Activated CD8-positive, alpha-beta memory T cell treated with anti-CD3 and anti-CD28 coated beads for 36 hours (primary cell): ENCODE measurements around the gene GID8. TPM values are rescaled to one million over a fixed set of nuclear protein-coding genes. Genes with fewer than 3 reads are reported as not detected.

Experiments
- CTCF ChIA-PET: fragments of 350-600 bp; sonication (Branson Sonifier 250); formaldehyde crosslinking; loops from one replicate; lab custom pipeline; 2021; ENCODE audit warnings: antibody characterized with exemption; lab: Charles Lee
- POLR2A ChIA-PET: fragments of 350-600 bp; sonication (Branson Sonifier 250); formaldehyde crosslinking; loops from one replicate; lab custom pipeline; 2021; ENCODE audit warnings: antibody characterized with exemption; lab: Charles Lee
- total RNA-seq, 2 experiments: library from RNA; stranded (reverse); gene quantifications; one replicate each; pipeline ENCODE4 v1.2.3, GENCODE V29; 2021

The GID8 gene
- total RNA-seq, 2 experiments from 2014 or later = 44.2 to 45.2 TPM

GRCh38 chr20:62970307-62971210 is 32.6 kb downstream of the GID8 start:
- CTCF ChIA-PET = interaction anchor here (0.9 to 1.0 kb wide), 3 partner anchors 10 to 22 kb away, joined by 3 to 6 read pairs (median 3); no protein-coding TSS in a partner anchor
- POLR2A ChIA-PET = no interaction called here

- ChIA-PET POLR2A (no interaction called here), CTCF (interaction anchor here (1.0 kb wide), 2 partner anchors 9 to 17 kb away, joined by 3 to 6 read pairs; no protein-coding TSS in a partner anchor)
Measured at GRCh38 chr20:62971211-62971949, 33.4 kb downstream of the GID8 start.

GRCh38 chr20:62971950-62972844 is 34.2 kb downstream of the GID8 start:
- CTCF ChIA-PET = interaction anchor here (0.6 to 1.8 kb wide), 15 partner anchors 8 to 104 kb away, joined by 3 to 14 read pairs (median 3); no protein-coding TSS in a partner anchor
- POLR2A ChIA-PET = interaction anchor here (0.5 to 1.0 kb wide), 4 partner anchors 18 to 222 kb away, joined by 3 to 4 read pairs (median 4); no protein-coding TSS in a partner anchor

DNA sequence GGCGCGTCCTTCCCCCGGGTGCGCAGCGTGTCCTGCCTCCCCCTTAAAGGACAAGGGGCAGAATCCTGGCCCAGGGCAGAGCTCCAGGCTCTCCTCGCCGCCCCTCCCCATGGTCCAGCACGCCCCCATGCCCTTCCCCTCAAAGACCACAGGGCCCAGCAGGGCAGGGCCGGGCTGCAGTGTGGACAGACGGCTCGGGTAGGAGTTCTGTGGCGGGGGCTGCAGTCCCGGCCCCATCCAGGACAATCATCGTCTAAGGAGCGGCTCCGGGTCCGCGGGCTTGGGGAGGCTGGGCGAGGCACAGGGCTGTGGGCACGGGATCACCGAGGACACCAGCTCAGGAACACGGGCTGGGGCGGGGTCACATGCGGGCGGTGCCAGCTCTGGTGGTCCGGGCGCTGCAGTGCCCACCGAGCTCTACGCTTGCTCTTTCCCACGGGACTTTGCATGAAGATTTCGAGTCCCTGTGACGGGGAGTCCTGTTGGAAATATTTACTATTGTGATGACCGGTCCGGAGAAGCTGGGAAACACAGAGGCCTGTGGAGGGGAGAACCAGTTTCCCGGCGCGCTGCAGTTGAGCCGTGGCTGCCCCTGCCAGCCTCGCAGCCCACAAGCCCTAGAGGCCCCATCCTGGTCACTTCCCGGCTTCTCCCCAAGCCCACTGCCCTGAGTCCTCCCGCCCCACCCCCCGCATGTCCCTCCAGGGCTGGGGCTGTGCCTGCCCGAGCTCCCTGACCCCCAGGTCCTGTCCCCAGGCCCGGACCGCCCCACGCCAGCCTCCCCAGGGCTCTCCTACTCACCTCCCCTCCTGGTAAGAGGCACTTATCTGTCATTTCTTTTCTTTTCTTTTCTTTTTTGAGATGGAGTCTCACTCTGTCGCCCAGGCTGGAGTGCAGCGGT is 35.1 kb downstream of the GID8 start:
- ChIA-PET CTCF (interaction anchor here (0.6 to 1.8 kb wide), 14 partner anchors 7 to 103 kb away, joined by 3 to 14 read pairs (median 3); no protein-coding TSS in a partner anchor), POLR2A (interaction anchor here (0.5 to 1.0 kb wide), 4 partner anchors 19 to 221 kb away, joined by 3 to 4 read pairs (median 4); no protein-coding TSS in a partner anchor)

DNA sequence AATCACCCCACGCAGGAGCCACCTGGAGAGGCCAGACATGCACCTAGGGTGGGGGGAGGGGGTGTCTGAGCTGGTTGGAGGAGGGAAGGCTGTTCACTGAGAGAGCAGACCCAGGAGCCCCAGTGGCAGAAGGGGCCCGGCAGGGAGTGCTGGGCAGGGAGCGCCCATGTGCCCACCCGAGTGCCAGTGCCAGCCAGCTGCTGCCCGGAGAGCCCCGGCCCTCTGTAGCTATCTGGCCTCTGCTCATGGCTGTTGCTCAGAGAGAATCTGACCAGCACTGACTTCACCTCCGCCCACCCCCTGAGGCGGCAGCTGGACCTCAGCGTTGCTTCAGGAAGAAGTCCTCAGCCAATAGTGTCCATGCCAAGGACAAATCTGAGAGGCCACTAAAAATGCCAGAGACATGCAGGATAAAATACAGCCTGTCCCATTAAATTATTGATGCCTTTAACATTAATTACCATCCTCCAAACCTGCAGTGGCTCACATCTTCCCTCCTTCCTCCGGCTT is 37.4 kb downstream of the GID8 start:
- ChIA-PET POLR2A (no interaction called here), CTCF (interaction anchor here (0.8 kb wide), 1 partner anchor 75 kb away, joined by 3 read pairs; no protein-coding TSS in a partner anchor)

DNA sequence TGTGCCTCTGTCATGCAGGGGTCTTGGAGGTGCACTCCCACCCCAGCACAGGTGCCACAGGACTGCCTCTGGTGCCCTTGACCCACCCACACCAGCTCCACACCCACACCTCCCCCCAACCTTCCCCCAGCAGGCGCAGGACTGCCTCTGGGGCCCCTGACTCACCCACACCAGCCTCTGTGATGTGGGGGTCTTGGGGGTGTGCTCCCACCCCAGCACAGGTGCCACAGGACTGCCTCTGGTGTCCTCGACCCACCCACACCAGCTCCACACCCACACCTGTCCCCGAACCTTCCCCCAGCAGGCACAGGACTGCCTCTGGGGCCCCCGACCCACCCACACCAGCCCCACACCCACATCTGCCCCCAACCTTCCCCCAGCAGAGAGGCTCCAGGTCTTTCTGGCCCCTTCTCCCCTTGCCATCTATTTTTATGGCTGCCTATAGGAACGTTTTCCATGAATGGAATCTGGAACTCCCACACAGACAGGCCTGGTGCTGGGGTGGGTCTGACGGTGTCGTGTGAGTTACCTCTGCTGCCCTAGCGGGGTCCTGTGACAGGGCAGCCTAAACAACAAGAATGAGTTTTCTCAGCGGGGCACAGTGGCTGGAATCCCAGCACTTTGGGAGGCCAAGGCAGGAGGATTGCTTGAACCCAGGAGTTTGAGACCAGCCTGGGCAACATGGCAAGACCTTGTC is 38.0 kb downstream of the GID8 start:
- CTCF ChIA-PET = interaction anchor here (0.8 to 2.7 kb wide), 2 partner anchors 33 to 76 kb away, joined by 3 to 16 read pairs; no protein-coding TSS in a partner anchor
- POLR2A ChIA-PET = no interaction called here

GRCh38 chr20:62976886-62977285 is 38.9 kb downstream of the GID8 start:
- ChIA-PET POLR2A (no interaction called here), CTCF (interaction anchor here (2.7 kb wide), 1 partner anchor 32 kb away, joined by 16 read pairs; no protein-coding TSS in a partner anchor)

DNA sequence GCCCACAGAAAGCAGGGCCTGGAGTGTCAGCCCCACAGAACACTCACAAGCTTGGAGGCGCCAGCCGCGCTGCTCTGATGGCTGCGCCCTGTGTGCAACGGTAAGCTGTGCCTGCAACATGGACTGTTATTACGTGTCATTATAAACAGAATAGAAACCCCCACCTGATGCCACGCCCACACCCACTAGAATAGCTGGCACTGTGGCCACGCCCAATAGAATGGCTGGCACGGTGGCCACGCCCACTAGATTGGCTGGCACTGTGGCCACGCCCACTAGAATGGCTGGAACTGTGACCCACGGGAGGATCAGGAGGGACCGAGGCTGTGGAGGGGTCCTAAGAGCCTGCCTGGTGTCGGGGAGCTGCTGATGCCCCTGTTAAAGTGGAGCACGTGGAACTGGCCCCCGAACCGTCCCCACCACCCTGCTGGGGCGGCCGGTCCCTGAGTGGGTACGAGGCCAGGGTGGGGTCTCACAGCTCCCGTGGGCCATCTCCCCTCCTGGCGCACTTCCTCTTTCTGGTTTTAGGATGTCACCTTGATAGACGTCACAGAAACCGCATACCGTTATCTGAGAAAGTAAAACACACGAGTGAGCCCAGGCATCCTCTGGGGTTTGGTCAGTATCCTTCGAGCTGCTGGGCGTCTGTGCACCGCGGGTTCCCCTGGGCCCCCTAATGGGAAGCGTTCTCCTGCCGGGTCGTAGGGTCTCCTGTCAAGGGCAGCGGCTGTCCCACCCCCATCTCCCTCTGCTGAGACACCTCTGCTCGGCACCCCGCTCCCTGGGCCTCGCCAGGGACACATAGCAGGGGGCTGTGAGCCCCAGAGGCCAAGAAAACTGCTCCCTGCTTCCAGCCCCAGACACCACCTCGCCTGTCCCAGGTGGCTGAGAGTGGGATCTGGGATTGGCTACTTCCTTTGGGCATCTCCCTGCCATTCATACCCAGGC is 39.9 kb downstream of the GID8 start:
- POLR2A ChIA-PET = no interaction called here
- CTCF ChIA-PET = interaction anchor here (0.8 to 2.7 kb wide), 3 partner anchors 10 to 70 kb away, joined by 3 to 16 read pairs (median 3); no protein-coding TSS in a partner anchor

- POLR2A ChIA-PET = no interaction called here
- CTCF ChIA-PET = interaction anchor here (0.8 to 2.7 kb wide), 3 partner anchors 24 to 71 kb away, joined by 3 to 16 read pairs (median 3); no protein-coding TSS in a partner anchor
Measured at GRCh38 chr20:62978561-62978943, 40.6 kb downstream of the GID8 start.

DNA sequence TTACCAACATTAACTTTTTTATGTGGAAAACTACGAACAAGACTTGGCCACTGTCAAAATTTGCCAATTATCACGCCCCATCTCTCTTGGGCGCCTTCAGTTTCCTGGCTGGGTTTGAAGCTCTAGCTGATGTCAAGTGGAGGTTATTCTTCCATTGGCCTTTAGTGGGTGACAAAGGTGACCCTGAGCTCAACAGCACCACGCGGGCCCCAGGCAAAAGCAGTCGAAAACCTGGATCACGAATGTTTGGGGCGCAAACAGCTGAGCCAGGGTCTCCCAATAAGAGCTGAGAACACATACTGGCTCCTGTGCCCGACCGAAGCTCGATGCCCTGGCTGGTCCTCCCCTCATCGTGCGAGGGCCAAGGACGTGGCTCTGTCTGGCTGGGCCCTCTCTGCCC is 41.4 kb downstream of the GID8 start:
- CTCF ChIA-PET = interaction anchor here (1.4 to 2.1 kb wide), 4 partner anchors 8 to 32 kb away, joined by 3 to 12 read pairs (median 6); no protein-coding TSS in a partner anchor

DNA sequence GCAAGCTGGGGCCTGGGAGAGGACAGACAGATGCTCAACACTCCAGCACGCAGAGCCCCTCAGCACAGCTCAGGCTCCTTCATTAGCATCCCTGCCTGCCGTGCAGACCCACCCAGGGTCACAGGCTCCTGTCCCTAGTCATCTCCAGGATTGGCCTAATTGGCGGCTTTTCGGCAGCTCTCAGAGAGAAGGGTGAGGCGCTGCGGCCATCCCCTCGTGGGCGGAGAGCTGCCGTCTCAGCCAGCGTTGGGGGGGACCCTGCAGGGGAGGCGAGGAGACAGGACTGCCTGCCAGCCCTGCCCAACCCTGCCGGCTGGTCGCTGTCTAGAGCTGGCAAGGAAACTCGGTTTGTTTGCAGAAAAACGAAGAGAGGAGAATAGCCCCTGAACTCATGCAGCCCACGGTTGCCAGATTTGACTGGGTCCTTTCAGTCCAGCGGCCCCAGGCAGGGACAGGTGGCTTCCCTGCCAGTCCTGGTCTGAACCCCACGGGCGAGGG is 42.0 kb downstream of the GID8 start:
- CTCF ChIA-PET = interaction anchor here (1.1 to 2.1 kb wide), 5 partner anchors 7 to 32 kb away, joined by 3 to 12 read pairs (median 5); no protein-coding TSS in a partner anchor
- POLR2A ChIA-PET = no interaction called here

More for the DNA sequence above, 41.4 kb downstream of the GID8 start:
- POLR2A ChIA-PET = no interaction called here

GRCh38 chr20:62980380-62980960 is 42.5 kb downstream of the GID8 start:
- ChIA-PET POLR2A (no interaction called here), CTCF (interaction anchor here (1.1 to 2.1 kb wide), 5 partner anchors 8 to 31 kb away, joined by 3 to 12 read pairs (median 5); no protein-coding TSS in a partner anchor)

DNA sequence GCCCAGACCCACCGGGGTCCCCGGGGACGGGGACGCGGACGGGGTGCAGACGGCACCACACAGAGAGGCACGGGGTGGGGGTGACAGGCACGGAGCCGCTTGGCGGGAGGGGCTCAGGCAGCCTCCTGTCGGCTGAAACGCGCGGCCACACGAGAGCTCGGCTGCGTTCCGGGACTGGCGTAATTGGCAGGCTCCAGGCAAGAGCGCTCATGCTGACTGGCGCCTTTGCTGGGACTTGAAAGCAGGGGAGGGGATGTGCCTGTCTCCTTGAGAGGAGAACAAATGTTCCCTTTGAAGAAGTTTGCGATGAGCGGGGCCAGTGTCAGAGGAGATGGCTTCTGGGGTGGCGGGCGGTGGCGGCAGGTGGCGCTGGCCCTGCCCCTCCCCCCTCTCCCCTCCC is 43.0 kb downstream of the GID8 start:
- ChIA-PET CTCF (interaction anchor here (1.1 to 2.1 kb wide), 3 partner anchors 8 to 28 kb away, joined by 3 to 12 read pairs (median 6); no protein-coding TSS in a partner anchor), POLR2A (no interaction called here)
